Smooth muscle cell (in vitro differentiated cells): ENCODE results near the gene PIGT. TPM values are rescaled to one million over a fixed set of nuclear protein-coding genes. Genes with fewer than 3 reads are reported as not detected.

Experiments used
- DNase-seq: peaks from one replicate; lab custom pipeline; 2025; ENCODE audit not compliant: unreplicated experiment; lab: John Stamatoyannopoulos, UW
- H2AFZ ChIP-seq: fragments of 200-600 bp; sonication (generic); 2 replicates; pipeline ENCODE4 v1.6.0; 2016; ENCODE audit warnings: antibody characterized with exemption, low read depth, mild to moderate bottlenecking
- H3F3A ChIP-seq: fragments of 200-600 bp; sonication (generic); 2 replicates; pipeline ENCODE4 v1.6.0; 2017; ENCODE audit warnings: antibody characterized with exemption, low read depth
- H3K27ac ChIP-seq: fragments of 200-600 bp; sonication (generic); 2 replicates; pipeline ENCODE4 v1.5.1; 2016; ENCODE audit warnings: low read depth, mild to moderate bottlenecking
- H3K27me3 ChIP-seq: fragments of 200-600 bp; sonication (generic); 2 replicates; pipeline ENCODE4 v1.6.1; 2016; ENCODE audit warnings: low read depth, mild to moderate bottlenecking
- H3K36me3 ChIP-seq: fragments of 200-600 bp; sonication (generic); 2 replicates; pipeline ENCODE4 v1.5.1; 2016; ENCODE audit warnings: low read depth
- H3K4me1 ChIP-seq: fragments of 200-600 bp; sonication (generic); 2 replicates; pipeline ENCODE4 v1.5.1; 2016; ENCODE audit warnings: low read depth
- H3K4me2 ChIP-seq: fragments of 200-600 bp; sonication (generic); 2 replicates; pipeline ENCODE4 v1.6.0; 2016; ENCODE audit warnings: mild to moderate bottlenecking
- H3K4me3 ChIP-seq: fragments of 200-600 bp; sonication (generic); 2 replicates; pipeline ENCODE4 v1.5.1; 2016; ENCODE audit warnings: mild to moderate bottlenecking
- H3K79me2 ChIP-seq: fragments of 200-600 bp; sonication (generic); 2 replicates; pipeline ENCODE4 v1.6.0; 2016; ENCODE audit warnings: low read depth, mild to moderate bottlenecking
- H3K9ac ChIP-seq: fragments of 200-600 bp; sonication (generic); 2 replicates; pipeline ENCODE4 v1.6.0; 2016; ENCODE audit warnings: low read depth
- H3K9me3 ChIP-seq: fragments of 200-600 bp; sonication (generic); replicated peaks from 2 replicates; pipeline ENCODE4 v1.5.1; 2016; ENCODE audit warnings: low read depth
- H4K20me1 ChIP-seq: fragments of 200-600 bp; sonication (generic); 2 replicates; pipeline ENCODE4 v1.6.0; 2016; ENCODE audit warnings: low read depth
- WGBS: methylation state at CpG from one replicate; pipeline ENCODE4 v1.1.7; 2016; ENCODE audit warnings: low lambda C conversion rate; 5-methylcytosine and 5-hydroxymethylcytosine counted together
- polyA plus RNA-seq: library from polyadenylated mRNA; unstranded; fragments of >200 nt; fragmentation: Nextera tagmentation; extraction: Ambion mirVana; gene quantifications from 2 replicates; pipeline ENCODE4 v1.2.1, GENCODE V29; 2016
- total RNA-seq: library from RNA; depleted of rRNA; stranded (reverse); fragments of >200 nt; gene quantifications from 2 replicates; pipeline ENCODE4 v1.2.3, GENCODE V29; 2014
- TF ChIP-seq, protein P1 (sequence below): fragments of 200-600 bp; sonication (generic); IDR thresholded peaks from 2 replicates; pipeline ENCODE4 v1.5.1; 2017; ENCODE audit warnings: borderline replicate concordance, mild to moderate bottlenecking, antibody characterized with exemption; ENCODE audit not compliant: insufficient read depth, poor library complexity, severe bottlenecking

Gene PIGT
- total RNA-seq, result 90.7 and 99.5 TPM in 2 replicates
- polyA plus RNA-seq, result 169 and 206 TPM in 2 replicates

DNA sequence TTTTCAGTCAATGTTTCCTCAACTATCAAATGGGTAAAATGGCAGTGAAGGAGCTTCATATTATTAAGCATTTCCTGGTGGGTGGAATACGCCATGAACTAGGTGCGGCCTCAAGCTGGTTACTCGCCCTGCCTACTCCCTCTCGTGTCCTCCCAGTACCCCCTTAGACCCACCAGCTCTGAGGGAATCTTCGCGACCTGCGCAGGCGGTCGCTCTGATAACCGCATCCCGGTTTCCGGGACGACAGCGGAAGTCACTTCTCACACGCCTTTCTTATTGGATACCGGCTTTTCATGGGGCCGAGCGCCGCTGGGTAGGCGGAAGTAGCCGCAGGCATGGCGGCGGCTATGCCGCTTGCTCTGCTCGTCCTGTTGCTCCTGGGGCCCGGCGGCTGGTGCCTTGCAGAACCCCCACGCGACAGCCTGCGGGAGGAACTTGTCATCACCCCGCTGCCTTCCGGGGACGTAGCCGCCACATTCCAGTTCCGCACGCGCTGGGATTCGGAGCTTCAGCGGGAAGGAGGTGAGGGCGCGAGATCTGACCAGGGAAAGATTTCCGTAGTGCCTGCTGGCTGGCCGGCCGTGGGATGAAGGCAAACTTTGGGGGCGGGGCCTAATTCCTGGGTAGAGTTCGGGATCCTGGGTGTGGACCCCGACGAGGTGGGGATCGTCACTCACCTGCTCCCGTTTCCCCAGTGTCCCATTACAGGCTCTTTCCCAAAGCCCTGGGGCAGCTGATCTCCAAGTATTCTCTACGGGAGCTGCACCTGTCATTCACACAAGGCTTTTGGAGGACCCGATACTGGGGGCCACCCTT, at the start of gene PIGT:
Gene PIGT (plus strand): TSS at position 320 of the 816 bp plus-strand sequence. CDS start 16 bp downstream, at position 336.
- peak within 1 kb of the TSS; percentile 85 for H3K4me3 ChIP-seq
- H3K27me3 ChIP-seq, result no peaks in the 10 kb centered on the region
- DNase-seq, result peak; percentile 19
- H3K4me1 ChIP-seq, result peaks cover 11% of the 10 kb centered on the region
- no peaks in the 10 kb centered on the region for H3F3A ChIP-seq
- H3K9ac ChIP-seq, result peak within 1 kb of the TSS; percentile 67
- H3K9me3 ChIP-seq, result no peaks in the 10 kb centered on the region
- no peak within 1 kb of the TSS for H3K27ac ChIP-seq
- peaks cover 13% of the 10 kb centered on the region for H3K79me2 ChIP-seq
- TF ChIP-seq, protein P1, sequence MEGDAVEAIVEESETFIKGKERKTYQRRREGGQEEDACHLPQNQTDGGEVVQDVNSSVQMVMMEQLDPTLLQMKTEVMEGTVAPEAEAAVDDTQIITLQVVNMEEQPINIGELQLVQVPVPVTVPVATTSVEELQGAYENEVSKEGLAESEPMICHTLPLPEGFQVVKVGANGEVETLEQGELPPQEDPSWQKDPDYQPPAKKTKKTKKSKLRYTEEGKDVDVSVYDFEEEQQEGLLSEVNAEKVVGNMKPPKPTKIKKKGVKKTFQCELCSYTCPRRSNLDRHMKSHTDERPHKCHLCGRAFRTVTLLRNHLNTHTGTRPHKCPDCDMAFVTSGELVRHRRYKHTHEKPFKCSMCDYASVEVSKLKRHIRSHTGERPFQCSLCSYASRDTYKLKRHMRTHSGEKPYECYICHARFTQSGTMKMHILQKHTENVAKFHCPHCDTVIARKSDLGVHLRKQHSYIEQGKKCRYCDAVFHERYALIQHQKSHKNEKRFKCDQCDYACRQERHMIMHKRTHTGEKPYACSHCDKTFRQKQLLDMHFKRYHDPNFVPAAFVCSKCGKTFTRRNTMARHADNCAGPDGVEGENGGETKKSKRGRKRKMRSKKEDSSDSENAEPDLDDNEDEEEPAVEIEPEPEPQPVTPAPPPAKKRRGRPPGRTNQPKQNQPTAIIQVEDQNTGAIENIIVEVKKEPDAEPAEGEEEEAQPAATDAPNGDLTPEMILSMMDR, result no peak
- no peaks in the 10 kb centered on the region for H4K20me1 ChIP-seq
- H3K36me3 ChIP-seq, result peaks cover 5% of the 10 kb centered on the region
- WGBS, result 1% methylated on average over 52 of the region's 52 CpGs
- peak within 1 kb of the TSS; percentile 89 for H3K4me2 ChIP-seq
- peak within 1 kb of the TSS; percentile 93 for H2AFZ ChIP-seq

GRCh38 chr20:45366192-45366591, 49.7 kb upstream of the PIGT start:
- Histone ChIP-seq H4K20me1 (no peaks in the 10 kb centered on the region), H3K4me3 (no peak overlapping the region), H3K79me2 (peaks cover 7% of the 10 kb centered on the region), H2AFZ (no peak overlapping the region), H3K4me2 (no peak overlapping the region), H3K9ac (no peak overlapping the region), H3K27me3 (no peaks in the 10 kb centered on the region), H3F3A (no peaks in the 10 kb centered on the region), H3K27ac (no peak overlapping the region), H3K9me3 (no peaks in the 10 kb centered on the region), H3K4me1 (peaks cover 5% of the 10 kb centered on the region), H3K36me3 (no peaks in the 10 kb centered on the region)
- no peak for DNase-seq
- TF ChIP-seq, protein P1, result no peak
- 93% methylated on average over 1 of the region's 1 CpG for WGBS

DNA sequence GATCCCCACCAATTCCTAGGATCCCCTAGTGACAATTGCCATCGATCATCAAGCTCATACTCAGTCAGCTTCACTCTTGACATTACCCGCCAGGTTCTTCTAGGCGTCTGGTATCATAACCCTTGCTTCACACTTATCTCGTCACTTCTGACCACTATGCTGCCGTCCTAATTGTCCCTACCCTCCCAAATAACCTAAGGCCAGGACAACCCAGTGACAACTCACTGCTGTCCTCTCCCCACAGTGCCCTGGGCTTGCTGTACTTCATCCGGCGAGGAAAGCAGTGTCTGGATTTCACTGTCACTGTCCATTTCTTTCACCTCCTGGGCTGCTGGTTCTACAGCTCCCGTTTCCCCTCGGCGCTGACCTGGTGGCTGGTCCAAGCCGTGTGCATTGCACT, 49.3 kb upstream of the PIGT start:
- TF ChIP-seq, protein P1, result no peak
- no peak overlapping the region for H2AFZ ChIP-seq
- peaks cover 5% of the 10 kb centered on the region for H3K4me1 ChIP-seq
- no peaks in the 10 kb centered on the region for H3K9me3 ChIP-seq
- DNase-seq, result no peak
- no peaks in the 10 kb centered on the region for H4K20me1 ChIP-seq
- no peaks in the 10 kb centered on the region for H3F3A ChIP-seq
- H3K27ac ChIP-seq, result no peak overlapping the region
- WGBS, result 89% methylated on average over 11 of the region's 11 CpGs
- H3K4me2 ChIP-seq, result no peak overlapping the region
- H3K9ac ChIP-seq, result no peak overlapping the region
- no peak overlapping the region for H3K4me3 ChIP-seq
- H3K79me2 ChIP-seq, result peaks cover 7% of the 10 kb centered on the region
- H3K36me3 ChIP-seq, result no peaks in the 10 kb centered on the region
- no peaks in the 10 kb centered on the region for H3K27me3 ChIP-seq

DNA sequence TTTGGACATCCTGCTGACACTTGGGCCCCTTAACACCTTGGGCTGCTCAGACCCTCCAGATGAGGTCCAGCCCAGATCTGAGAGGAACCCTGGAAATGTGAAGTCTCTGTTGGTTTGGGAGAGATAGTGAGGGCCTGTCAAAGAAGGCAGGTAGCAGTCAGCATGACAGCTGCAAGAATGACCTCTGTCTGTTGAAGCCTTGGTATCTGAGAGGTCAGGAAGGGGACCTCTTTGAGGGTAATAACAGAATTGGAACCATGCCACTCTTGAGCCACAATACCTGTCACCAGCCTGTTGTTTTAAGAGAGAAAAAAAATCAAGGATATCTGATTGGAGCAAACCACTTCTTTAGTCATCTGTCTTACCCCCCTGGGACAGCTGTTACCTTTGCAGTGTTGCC, 48.8 kb upstream of the PIGT start:
- Histone ChIP-seq H3K27ac (no peak overlapping the region), H3K4me1 (peaks cover 5% of the 10 kb centered on the region), H2AFZ (no peak overlapping the region), H4K20me1 (no peaks in the 10 kb centered on the region), H3K79me2 (peaks cover 7% of the 10 kb centered on the region), H3K4me2 (no peak overlapping the region), H3K9me3 (no peaks in the 10 kb centered on the region), H3K4me3 (no peak overlapping the region), H3K27me3 (no peaks in the 10 kb centered on the region), H3K36me3 (no peaks in the 10 kb centered on the region), H3K9ac (no peak overlapping the region), H3F3A (no peaks in the 10 kb centered on the region)
- DNase-seq, result no peak
- TF ChIP-seq, protein P1, result no peak
